ENCODE measurements around the gene B3GAT1.
A peak's percentile ranks its signal among the peaks of the same experiment; 100 is the strongest.

The B3GAT1 gene

DNA sequence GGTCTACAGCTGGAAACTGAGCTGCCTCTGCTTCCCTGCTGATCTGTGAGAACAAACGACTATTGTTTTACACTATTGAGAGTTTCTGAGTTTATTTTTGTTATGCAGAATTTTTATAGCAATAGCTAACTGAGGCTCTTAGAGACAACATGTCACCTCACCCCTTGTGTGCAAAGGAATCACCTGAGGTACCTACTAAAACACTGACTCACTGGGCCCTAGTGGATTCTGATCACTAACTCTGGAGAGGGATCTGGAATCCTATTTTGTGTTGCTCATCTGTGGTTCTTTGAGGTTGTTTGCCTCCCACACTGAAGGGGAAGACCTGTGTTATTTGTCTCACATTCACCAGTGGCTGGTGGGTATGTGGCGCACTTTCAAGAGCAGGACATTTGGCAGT, 13.4 kb upstream of the B3GAT1 start:
- no peak overlapping the region for H3K9ac ChIP-seq (ENCODE audit: low read length in 2 of 2)
- peaks cover 4 to 21% of the 10 kb centered on the region in 2 donors for H3K27me3 ChIP-seq (ENCODE audit: control insufficient read depth in 1 of 2, insufficient read depth in 2 of 2, low read length in 2 of 2)
- H3K9me3 ChIP-seq (ENCODE audit: control insufficient read depth in 2 of 2, low read length in 2 of 2) = no peaks in the 10 kb centered on the region
- H3K27ac ChIP-seq (ENCODE audit: low read length) = no peak overlapping the region
- no peaks in the 10 kb centered on the region for H3K36me3 ChIP-seq (ENCODE audit: control insufficient read depth in 2 of 2, insufficient read depth in 2 of 2, low read length in 2 of 2)
- H3K4me1 ChIP-seq (ENCODE audit: control insufficient read depth, insufficient read depth, low read length) = no peaks in the 10 kb centered on the region
- H3K4me3 ChIP-seq (ENCODE audit: low read length in 2 of 2) = no peak overlapping the region

DNA sequence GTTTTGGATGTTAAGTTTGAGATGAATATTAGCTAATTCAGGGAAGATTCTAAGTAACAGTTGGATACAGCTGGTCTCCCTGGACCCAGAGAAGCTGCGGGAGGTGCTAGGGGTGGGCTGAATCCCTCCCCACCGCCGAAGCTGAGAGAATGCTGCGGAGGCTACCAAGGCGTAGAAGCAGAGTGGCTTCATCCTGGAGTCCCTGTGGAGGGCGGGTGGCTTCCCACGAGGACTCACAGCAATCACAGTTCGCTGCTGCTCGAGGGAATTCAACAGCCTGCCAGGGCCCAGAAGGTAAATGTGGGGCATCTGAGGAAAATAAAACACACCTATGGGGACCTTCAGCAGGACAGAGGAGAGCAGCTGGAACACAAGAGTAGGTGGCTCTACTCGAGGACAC, 11.1 kb upstream of the B3GAT1 start:
- no peak overlapping the region for H3K4me3 ChIP-seq (ENCODE audit: low read length in 2 of 2)
- no peaks in the 10 kb centered on the region for H3K4me1 ChIP-seq (ENCODE audit: control insufficient read depth, insufficient read depth, low read length)
- no peak overlapping the region for H3K27ac ChIP-seq (ENCODE audit: low read length)
- peaks cover 3 to 15% of the 10 kb centered on the region in 2 donors for H3K27me3 ChIP-seq (ENCODE audit: control insufficient read depth in 1 of 2, insufficient read depth in 2 of 2, low read length in 2 of 2)
- no peaks in the 10 kb centered on the region for H3K36me3 ChIP-seq (ENCODE audit: control insufficient read depth in 2 of 2, insufficient read depth in 2 of 2, low read length in 2 of 2)
- no peaks in the 10 kb centered on the region for H3K9me3 ChIP-seq (ENCODE audit: control insufficient read depth in 2 of 2, low read length in 2 of 2)
- H3K9ac ChIP-seq (ENCODE audit: low read length in 2 of 2) = no peak overlapping the region

DNA sequence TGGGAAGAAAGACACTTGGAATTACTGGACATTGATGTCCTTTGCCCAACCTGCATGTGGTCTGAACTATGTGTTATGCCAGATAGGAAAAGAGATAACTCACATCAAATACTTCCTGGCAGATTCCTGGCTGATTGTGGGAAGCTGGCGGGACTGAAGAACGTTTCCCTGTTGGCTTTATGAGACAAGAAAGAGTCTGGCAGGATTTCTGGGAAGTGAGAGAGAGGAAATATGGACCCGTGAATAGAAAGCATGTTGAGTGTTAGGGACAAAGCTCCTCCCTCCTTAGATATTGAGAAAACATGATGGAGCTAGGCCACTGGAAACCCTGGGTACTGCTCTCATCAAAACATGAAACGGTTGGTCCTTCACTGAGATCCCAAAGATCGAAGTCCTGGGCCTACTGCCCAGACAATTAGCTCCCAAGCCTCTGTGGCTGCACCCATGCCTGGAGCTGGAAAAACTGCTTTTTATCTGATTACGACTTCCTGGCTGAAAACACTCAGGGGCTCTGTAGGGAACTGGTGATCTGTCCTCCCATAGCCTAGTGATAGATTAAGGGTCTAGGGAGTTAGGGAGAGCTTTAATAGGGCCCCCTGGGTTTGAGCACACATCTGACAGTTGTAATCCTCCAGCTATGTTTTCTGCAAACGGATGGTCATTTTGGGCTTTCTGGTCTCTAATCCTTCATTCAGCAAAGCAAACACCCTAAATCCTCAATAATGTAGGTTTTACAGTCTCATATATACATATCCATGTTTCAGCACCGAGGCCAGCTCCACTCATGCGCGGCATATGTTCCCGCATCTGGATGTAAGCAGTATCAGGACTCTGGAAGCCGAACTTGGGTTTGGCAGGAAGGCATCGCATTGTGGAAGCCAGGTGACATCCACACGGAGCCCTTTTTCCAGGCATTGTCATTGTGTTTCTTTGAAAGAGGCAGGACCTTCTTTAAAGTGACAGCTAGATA, 6.1 kb upstream of the B3GAT1 start:
- Histone ChIP-seq H3K36me3 (ENCODE audit: control insufficient read depth in 2 of 2, insufficient read depth in 2 of 2, low read length in 2 of 2) (no peaks in the 10 kb centered on the region), H3K9me3 (ENCODE audit: control insufficient read depth in 2 of 2, low read length in 2 of 2) (no peaks in the 10 kb centered on the region), H3K4me3 (ENCODE audit: low read length in 2 of 2) (no peak overlapping the region), H3K27ac (ENCODE audit: low read length) (no peak overlapping the region), H3K4me1 (ENCODE audit: control insufficient read depth, insufficient read depth, low read length) (no peaks in the 10 kb centered on the region), H3K27me3 (ENCODE audit: control insufficient read depth in 1 of 2, insufficient read depth in 2 of 2, low read length in 2 of 2) (peaks cover 18 to 41% of the 10 kb centered on the region in 2 donors), H3K9ac (ENCODE audit: low read length in 2 of 2) (no peak overlapping the region)

DNA sequence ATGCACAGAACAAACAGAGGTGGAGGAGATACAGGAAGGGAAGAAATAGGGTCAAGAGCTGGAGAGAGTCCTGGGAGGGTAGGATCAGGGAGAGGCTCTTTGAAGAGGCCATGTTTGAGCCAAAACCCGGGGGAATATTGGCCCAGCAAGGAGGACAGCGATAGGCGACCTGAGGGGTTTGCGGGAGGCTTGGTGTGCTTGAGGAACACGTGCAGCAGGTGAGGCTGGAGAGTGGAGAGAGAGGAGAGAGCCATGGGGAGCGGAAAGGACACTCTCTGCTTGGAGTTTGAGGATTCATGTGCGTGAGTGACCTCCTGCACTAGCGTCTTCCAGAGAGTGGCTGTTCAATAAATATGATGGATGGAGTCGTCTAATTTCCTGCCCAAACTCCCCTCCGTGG, 4.7 kb upstream of the B3GAT1 start:
- Histone ChIP-seq H3K27ac (ENCODE audit: low read length) (no peak overlapping the region), H3K4me1 (ENCODE audit: control insufficient read depth, insufficient read depth, low read length) (peaks cover 8% of the 10 kb centered on the region), H3K27me3 (ENCODE audit: control insufficient read depth in 1 of 2, insufficient read depth in 2 of 2, low read length in 2 of 2) (peaks cover 23 to 42% of the 10 kb centered on the region in 2 donors), H3K36me3 (ENCODE audit: control insufficient read depth in 2 of 2, insufficient read depth in 2 of 2, low read length in 2 of 2) (no peaks in the 10 kb centered on the region), H3K4me3 (ENCODE audit: low read length in 2 of 2) (no peak overlapping the region), H3K9ac (ENCODE audit: low read length in 2 of 2) (no peak overlapping the region), H3K9me3 (ENCODE audit: control insufficient read depth in 2 of 2, low read length in 2 of 2) (no peaks in the 10 kb centered on the region)

DNA sequence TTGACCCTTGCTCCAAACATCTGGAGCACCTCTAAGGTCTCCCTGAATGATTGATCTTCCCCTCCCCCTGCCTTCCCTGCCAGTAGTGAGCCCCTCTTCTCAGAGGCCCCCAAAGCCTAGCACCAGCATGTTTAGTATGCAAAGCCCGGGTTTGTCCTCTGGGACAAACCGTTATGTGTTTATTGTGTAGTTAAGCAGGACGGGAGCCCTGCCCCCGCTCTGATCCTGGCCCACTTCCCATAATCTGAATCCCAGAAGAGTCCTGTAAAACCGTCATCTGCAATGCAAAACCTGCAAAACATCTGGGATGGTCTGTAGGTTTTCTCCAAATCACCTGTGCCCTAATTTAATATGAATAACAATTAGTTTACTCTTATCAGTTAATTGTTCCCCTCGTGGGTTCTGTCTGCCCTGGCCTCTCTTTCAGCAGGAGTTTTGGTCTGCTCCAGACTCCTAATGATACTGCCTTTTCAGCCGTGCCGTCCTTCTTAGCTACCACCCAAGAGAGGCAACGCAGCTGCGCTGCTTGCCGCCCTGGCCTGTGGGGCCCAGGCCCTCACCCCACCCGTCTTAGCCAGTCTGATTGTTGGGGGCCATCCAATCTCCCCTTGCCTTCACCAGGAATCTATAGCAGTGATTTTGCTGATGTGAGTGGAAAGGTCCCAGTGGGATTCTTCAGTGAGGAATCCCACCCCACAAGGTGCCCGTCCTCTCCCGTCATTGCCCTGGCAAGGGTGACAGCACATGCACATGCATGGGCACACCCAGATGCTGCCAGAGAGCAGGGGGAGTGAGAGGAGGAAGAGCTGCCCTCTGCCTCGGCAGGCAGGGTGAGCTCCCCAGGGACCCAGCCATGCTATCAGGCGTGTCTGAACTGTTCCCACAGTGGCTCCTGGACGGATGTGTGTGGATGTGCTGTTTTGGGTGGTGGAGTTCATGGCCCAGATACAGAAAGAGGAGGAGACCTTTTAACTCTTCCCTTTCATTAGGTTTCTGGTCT, 3.0 kb upstream of the B3GAT1 start:
- no peaks in the 10 kb centered on the region for H3K36me3 ChIP-seq (ENCODE audit: control insufficient read depth in 2 of 2, insufficient read depth in 2 of 2, low read length in 2 of 2)
- no peak overlapping the region for H3K9ac ChIP-seq (ENCODE audit: low read length in 2 of 2)
- no peak overlapping the region for H3K27ac ChIP-seq (ENCODE audit: low read length)
- H3K4me3 ChIP-seq (ENCODE audit: low read length in 2 of 2) = no peak overlapping the region
- peaks cover 13% of the 10 kb centered on the region for H3K4me1 ChIP-seq (ENCODE audit: control insufficient read depth, insufficient read depth, low read length)
- H3K9me3 ChIP-seq (ENCODE audit: control insufficient read depth in 2 of 2, low read length in 2 of 2) = no peaks in the 10 kb centered on the region
- peaks cover 39 to 54% of the 10 kb centered on the region in 2 donors for H3K27me3 ChIP-seq (ENCODE audit: control insufficient read depth in 1 of 2, insufficient read depth in 2 of 2, low read length in 2 of 2)

DNA sequence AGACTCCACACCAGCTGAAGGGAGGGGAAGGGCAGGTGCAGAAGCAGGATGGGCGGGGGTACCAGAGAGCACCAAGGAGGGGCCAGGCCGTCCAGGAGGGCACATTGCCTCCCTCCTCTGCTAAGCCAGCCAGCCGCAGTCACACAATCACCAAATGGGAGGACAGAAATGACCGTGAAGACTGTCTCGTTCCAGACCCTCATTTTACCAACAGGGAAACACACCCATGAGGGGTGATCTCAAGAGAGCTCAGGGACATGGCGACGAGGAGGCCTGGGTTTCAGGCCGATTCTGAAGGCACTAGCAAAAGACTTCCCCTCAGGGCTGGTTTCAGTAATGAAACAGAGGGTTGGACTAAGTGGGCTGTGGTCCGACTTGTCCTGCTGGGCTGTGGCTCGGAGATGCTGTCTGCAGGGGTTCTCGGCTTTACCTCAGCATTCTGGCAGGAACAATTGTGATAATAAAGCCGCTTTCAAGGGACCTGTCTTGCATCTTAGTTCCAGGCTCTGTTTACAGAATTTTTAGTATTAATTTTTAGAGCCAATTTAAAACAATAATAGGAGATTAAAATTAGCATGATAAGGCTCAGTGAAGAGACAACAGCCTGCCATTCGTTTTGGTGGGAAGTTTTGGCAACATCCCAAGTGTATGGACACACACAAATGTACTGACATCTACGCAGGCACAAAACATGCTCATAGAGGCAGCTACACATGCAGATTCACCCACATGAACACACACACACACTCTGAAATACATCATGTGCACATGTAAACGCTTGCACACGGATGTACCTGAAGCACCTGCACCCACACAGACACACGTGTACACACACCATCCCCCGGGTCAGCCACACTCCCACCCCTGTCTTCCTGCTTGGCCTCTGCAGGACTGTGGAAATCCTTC, 2.0 kb upstream of the B3GAT1 start:
- Histone ChIP-seq H3K9ac (ENCODE audit: low read length in 2 of 2) (no peak overlapping the region), H3K4me3 (ENCODE audit: low read length in 2 of 2) (no peak overlapping the region), H3K9me3 (ENCODE audit: control insufficient read depth in 2 of 2, low read length in 2 of 2) (no peaks in the 10 kb centered on the region), H3K4me1 (ENCODE audit: control insufficient read depth, insufficient read depth, low read length) (peaks cover 13% of the 10 kb centered on the region), H3K27me3 (ENCODE audit: control insufficient read depth in 1 of 2, insufficient read depth in 2 of 2, low read length in 2 of 2) (peaks cover 46 to 59% of the 10 kb centered on the region in 2 donors), H3K27ac (ENCODE audit: low read length) (no peak overlapping the region), H3K36me3 (ENCODE audit: control insufficient read depth in 2 of 2, insufficient read depth in 2 of 2, low read length in 2 of 2) (no peaks in the 10 kb centered on the region)

DNA sequence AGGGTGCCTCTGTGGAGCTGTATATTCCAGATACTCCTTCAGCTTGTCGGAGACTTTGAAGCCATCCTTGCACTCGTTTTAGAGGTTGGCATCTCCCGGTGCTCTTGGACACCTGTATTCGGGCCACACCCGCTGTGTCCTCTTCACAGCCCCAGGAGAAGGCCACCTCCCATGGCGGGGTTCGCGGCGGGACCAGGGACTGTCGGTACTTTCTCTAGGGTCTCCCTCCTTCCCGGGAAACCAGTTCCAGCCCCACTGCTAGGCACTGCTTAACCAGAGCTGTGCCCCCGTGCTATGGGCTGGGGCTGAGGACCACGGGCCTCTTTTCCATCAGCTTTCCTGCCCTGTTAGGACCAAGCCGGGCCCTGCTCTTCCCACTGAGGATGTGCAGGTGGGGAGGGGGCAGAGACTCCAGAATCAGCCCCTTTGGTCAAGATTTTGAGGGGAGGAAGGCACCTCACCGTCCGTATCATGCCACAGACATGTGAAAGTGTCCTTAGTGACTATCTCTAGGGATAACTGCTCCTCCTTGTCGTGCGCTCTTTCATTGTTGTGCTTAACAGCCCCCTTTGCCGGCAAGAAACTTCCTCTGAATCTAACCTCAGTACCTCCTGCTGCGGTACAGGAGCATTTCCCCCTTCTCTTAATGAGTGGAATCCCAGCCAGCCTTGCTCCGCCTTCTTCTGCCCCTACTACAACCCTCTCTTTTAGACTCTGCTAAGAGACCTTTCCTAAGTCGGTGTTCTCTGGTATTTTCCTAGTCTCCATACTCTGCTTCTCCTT, 1.2 kb upstream of the B3GAT1 start:
- Histone ChIP-seq H3K27me3 (ENCODE audit: control insufficient read depth in 1 of 2, insufficient read depth in 2 of 2, low read length in 2 of 2) (peaks cover 44 to 59% of the 10 kb centered on the region in 2 donors), H3K4me1 (ENCODE audit: control insufficient read depth, insufficient read depth, low read length) (peaks cover 13% of the 10 kb centered on the region), H3K4me3 (ENCODE audit: low read length in 2 of 2) (peak overlapping the region in 1 of 2 donors; percentile 55), H3K27ac (ENCODE audit: low read length) (no peak overlapping the region), H3K36me3 (ENCODE audit: control insufficient read depth in 2 of 2, insufficient read depth in 2 of 2, low read length in 2 of 2) (no peaks in the 10 kb centered on the region), H3K9me3 (ENCODE audit: control insufficient read depth in 2 of 2, low read length in 2 of 2) (no peaks in the 10 kb centered on the region), H3K9ac (ENCODE audit: low read length in 2 of 2) (no peak overlapping the region)

DNA sequence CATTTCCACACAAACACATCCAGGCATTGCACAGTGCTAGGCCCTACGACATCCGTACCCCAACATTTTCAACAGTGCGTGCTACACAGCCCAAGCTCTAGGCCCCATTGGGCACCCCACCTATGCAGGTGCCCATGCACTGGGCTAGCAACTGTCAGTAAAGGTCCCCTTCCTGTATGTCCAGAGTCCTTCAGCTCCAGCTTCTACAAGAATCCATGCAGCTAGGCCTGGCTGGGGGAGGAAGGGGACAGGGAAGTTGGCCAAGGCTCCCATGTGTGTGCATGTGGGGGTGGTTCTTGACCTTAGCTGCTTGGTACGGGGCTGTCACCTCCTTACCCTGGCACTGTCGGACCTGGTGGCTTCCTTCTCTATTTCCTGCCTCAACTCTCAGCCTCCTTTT, 1.3 kb downstream of the B3GAT1 start:
- no peak overlapping the region for H3K4me3 ChIP-seq (ENCODE audit: low read length in 2 of 2)
- no peaks in the 10 kb centered on the region for H3K36me3 ChIP-seq (ENCODE audit: control insufficient read depth in 2 of 2, insufficient read depth in 2 of 2, low read length in 2 of 2)
- no peaks in the 10 kb centered on the region for H3K9me3 ChIP-seq (ENCODE audit: control insufficient read depth in 2 of 2, low read length in 2 of 2)
- H3K9ac ChIP-seq (ENCODE audit: low read length in 2 of 2) = no peak overlapping the region
- H3K27me3 ChIP-seq (ENCODE audit: control insufficient read depth in 1 of 2, insufficient read depth in 2 of 2, low read length in 2 of 2) = peaks cover 48 to 54% of the 10 kb centered on the region in 2 donors
- H3K4me1 ChIP-seq (ENCODE audit: control insufficient read depth, insufficient read depth, low read length) = peaks cover 13% of the 10 kb centered on the region
- H3K27ac ChIP-seq (ENCODE audit: low read length) = no peak overlapping the region

DNA sequence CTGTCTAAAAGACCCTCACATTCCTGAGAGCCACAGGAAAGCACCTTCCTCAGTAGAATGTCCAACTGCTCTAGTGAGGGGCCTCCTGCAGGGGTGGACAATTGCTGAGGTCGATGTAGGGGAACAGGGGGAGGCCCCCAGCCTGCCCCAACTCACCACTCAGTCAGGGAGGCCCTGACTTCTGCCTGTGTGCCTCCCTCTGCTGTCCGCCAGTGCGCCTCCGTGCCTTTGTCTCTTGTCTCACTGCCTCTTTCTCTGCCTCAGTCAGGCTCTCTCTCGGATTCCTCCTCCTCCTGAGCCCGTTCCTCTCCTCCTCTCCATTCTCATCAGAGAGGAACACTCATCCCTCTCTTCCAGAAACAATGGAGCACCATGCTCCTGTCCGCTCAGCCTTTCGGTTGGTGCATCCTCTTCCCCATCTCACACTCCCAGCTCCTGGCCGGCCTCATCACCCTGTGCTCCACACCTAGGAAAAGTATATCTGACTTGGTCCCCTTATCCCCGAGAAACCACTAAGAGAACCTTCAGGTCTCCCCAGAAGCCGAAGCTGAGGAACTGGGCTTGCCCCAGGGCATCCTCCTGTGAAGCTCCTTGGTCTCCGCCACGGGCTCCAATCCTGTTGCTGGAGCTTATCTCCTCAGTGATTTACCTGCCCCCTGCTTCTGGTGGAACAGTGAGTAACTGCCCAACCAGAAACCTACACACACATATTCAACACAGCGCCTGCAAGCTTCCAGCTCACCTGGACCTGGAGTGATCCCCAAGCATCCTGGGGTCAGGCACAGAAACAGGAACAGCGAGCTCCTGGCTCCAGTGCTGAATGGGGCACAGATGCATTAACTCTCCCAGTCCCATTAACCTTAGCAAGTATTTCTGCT, 2.3 kb downstream of the B3GAT1 start:
- H3K36me3 ChIP-seq (ENCODE audit: control insufficient read depth in 2 of 2, insufficient read depth in 2 of 2, low read length in 2 of 2) = no peaks in the 10 kb centered on the region
- no peak overlapping the region for H3K4me3 ChIP-seq (ENCODE audit: low read length in 2 of 2)
- peaks cover 48 to 53% of the 10 kb centered on the region in 2 donors for H3K27me3 ChIP-seq (ENCODE audit: control insufficient read depth in 1 of 2, insufficient read depth in 2 of 2, low read length in 2 of 2)
- no peak overlapping the region for H3K9ac ChIP-seq (ENCODE audit: low read length in 2 of 2)
- H3K4me1 ChIP-seq (ENCODE audit: control insufficient read depth, insufficient read depth, low read length) = peaks cover 13% of the 10 kb centered on the region
- H3K27ac ChIP-seq (ENCODE audit: low read length) = no peak overlapping the region
- no peaks in the 10 kb centered on the region for H3K9me3 ChIP-seq (ENCODE audit: control insufficient read depth in 2 of 2, low read length in 2 of 2)
